Parathyroid adenoma (tissue), 2 donors: Measurements from ENCODE around the gene LRP1B.

Experiments
- H2AFZ ChIP-seq: fragments of 300-600 bp; sonication (generic); one replicate; pipeline ENCODE4 v1.7.0; 2017; ENCODE audit warnings: antibody characterized with exemption, mild to moderate bottlenecking
- H3K27ac ChIP-seq: fragments of 300-600 bp; sonication (generic); one replicate; pipeline ENCODE4 v1.7.0; 2017
- H3K27me3 ChIP-seq: fragments of 300-600 bp; sonication (generic); one replicate; pipeline ENCODE4 v1.7.0; 2017; ENCODE audit warnings: low read length; ENCODE audit not compliant: control insufficient read depth, insufficient read depth
- H3K36me3 ChIP-seq: fragments of 300-600 bp; sonication (generic); one replicate; pipeline ENCODE4 v1.7.0; 2017; ENCODE audit warnings: low read length; ENCODE audit not compliant: control insufficient read depth, insufficient read depth
- H3K4me1 ChIP-seq: fragments of 300-600 bp; sonication (generic); one replicate; pipeline ENCODE4 v1.7.0; 2017; ENCODE audit warnings: control low read depth
- H3K4me2 ChIP-seq: fragments of 300-600 bp; sonication (generic); one replicate; pipeline ENCODE4 v1.7.0; 2017; ENCODE audit warnings: low read length
- H3K4me3 ChIP-seq: fragments of 300-600 bp; sonication (generic); one replicate; pipeline ENCODE4 v1.7.0; 2017; ENCODE audit warnings: low read depth, low read length
- H3K79me2 ChIP-seq: fragments of 300-600 bp; sonication (generic); one replicate; pipeline ENCODE4 v1.7.0; 2017; ENCODE audit warnings: control low read depth
- H3K9ac ChIP-seq: fragments of 300-600 bp; sonication (generic); one replicate; pipeline ENCODE4 v1.7.0; 2017; ENCODE audit warnings: mild to moderate bottlenecking
- H3K9me3 ChIP-seq: fragments of 300-600 bp; sonication (generic); one replicate; pipeline ENCODE4 v1.7.0; 2017; ENCODE audit warnings: low read length; ENCODE audit not compliant: control insufficient read depth
- CTCF ChIP-seq: fragments of 300-600 bp; sonication (generic); IDR thresholded peaks from one replicate; pipeline ENCODE4 v1.7.0; 2017; ENCODE audit warnings: antibody characterized with exemption, mild to moderate bottlenecking
- donor health status: primary hyperparathyroidism.

The LRP1B gene

DNA sequence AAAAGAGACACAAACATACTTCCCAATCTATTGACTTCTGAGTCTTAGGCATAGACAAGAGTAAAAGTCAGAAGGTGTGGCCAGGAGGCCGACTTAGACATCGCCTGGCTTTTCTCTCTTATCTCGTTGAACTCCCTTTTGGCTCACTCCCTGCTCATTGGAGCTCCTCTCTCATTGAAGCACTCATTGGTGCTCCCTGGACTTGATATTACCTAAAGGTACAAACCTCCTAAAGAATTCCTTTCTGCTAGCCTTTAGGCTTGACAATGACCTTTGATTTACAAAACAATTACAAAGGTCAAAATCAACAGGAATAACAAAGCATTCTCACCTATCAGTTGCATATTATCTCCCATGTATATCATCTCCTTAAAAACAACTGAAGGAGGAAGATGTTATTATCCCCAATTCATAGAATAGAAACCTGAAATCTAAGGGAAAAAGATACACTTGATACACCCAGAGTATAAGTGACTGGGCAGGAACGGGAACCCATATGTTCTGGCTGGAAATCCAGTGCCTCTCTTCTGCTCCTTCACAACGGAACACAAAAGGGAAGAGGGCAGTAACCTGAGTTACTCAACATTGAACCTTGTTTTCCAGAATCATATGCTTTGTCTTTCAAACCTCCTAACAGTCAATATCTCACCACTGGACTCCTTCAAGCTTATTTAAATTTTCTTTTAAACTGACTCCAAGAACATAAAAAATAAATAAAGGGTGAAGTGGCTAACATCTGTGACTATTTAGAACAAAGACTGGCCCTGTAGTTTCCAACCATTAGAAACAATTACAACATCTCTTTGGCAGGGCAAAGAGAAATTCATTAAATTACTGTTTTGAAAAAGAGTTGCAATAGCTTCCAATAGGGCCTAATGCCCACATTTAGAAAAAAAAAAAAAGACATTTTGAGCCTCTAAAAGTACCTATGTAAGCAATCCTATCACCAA lies 1247.9 kb downstream of the LRP1B start:
- Histone ChIP-seq H3K9me3 (no peaks in the 10 kb centered on the region), H3K27me3 (no peaks in the 10 kb centered on the region), H3K4me1 (no peaks in the 10 kb centered on the region), H3K9ac (no peak overlapping the region), H3K4me3 (no peak overlapping the region), H3K36me3 (no peaks in the 10 kb centered on the region), H3K4me2 (no peak overlapping the region), H3K27ac (no peak overlapping the region), H2AFZ (no peak overlapping the region), H3K79me2 (no peaks in the 10 kb centered on the region)
- no peak for TF ChIP-seq CTCF

- Histone ChIP-seq H3K9me3 (no peaks in the 10 kb centered on the region), H3K27me3 (no peaks in the 10 kb centered on the region), H3K9ac (no peak overlapping the region), H3K4me1 (no peaks in the 10 kb centered on the region), H3K36me3 (no peaks in the 10 kb centered on the region), H3K4me2 (no peak overlapping the region), H3K79me2 (no peaks in the 10 kb centered on the region), H3K27ac (no peak overlapping the region), H3K4me3 (no peak overlapping the region), H2AFZ (no peak overlapping the region)
- TF ChIP-seq CTCF = no peak
Measured at GRCh38 chr2:140880573-140880972, 1250.2 kb downstream of the LRP1B start.

DNA sequence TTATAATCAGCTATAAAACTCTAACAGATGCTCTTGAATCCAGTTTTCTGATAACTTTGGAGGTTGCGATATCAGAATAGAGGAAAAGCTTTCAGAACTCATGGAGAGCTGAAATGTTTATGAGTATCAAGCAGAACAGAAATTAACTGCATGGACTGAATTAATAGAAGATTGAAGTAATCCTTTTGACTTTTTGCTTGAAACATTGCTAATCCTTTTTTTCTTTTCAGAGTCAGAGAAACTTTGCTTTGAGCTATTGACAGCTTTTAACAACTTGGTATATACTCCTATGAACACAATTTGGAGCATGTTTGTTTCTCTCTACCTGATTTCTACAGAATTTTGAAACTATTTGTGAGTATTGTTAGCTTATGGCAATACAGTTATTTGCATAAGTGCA lies 1254.8 kb downstream of the LRP1B start:
- Histone ChIP-seq H3K27ac (no peak overlapping the region), H3K36me3 (no peaks in the 10 kb centered on the region), H3K4me3 (no peak overlapping the region), H3K9me3 (no peaks in the 10 kb centered on the region), H2AFZ (no peak overlapping the region), H3K9ac (no peak overlapping the region), H3K4me1 (no peaks in the 10 kb centered on the region), H3K27me3 (no peaks in the 10 kb centered on the region), H3K4me2 (no peak overlapping the region), H3K79me2 (no peaks in the 10 kb centered on the region)
- TF ChIP-seq CTCF = no peak

DNA sequence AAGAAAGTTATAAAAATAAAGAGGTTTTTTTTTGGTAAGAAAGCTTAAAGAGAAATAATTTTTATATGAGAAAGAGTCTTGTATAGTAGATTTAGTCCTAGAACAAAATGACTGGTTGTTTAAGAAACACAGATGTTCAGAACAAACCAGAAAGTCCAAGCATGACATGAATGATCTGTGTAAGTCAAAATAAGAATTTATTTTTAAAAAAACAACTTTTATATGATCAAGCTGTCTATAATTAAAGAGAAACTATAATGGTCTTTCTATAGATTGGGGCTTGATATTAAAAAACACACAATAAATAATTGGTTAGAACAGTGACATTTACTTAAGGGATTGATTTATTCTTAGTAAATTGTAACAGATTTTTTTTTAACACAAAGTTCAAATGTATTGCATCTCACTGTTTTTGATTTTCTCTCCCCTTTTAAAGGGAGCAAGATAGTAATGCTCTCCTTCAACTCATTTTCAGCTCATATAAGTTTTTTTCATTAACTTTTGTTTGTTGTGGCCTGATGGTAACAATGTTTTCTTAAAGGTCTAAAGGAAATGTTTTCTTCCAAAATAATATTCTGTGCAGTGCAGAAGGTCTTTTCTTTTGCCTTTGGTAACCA lies 1256.8 kb downstream of the LRP1B start:
- Histone ChIP-seq H3K79me2 (no peaks in the 10 kb centered on the region), H3K9ac (no peak overlapping the region), H3K4me2 (no peak overlapping the region), H2AFZ (no peak overlapping the region), H3K27ac (no peak overlapping the region), H3K36me3 (no peaks in the 10 kb centered on the region), H3K4me1 (no peaks in the 10 kb centered on the region), H3K9me3 (no peaks in the 10 kb centered on the region), H3K27me3 (no peaks in the 10 kb centered on the region), H3K4me3 (no peak overlapping the region)
- no peak for TF ChIP-seq CTCF
